CMK (cell line): Measurements from ENCODE around the gene PELI2.
"Not testable (repeated sequence)": the region's sequence is repeated elsewhere in the genome, so short reads cannot be mapped to it uniquely, and the experiment has no call there.

Experiments used
- DNase-seq: peaks from one replicate; pipeline ENCODE4 v3.0.0-alpha.2; 2010; ENCODE audit warnings: low read depth

Gene PELI2

DNA sequence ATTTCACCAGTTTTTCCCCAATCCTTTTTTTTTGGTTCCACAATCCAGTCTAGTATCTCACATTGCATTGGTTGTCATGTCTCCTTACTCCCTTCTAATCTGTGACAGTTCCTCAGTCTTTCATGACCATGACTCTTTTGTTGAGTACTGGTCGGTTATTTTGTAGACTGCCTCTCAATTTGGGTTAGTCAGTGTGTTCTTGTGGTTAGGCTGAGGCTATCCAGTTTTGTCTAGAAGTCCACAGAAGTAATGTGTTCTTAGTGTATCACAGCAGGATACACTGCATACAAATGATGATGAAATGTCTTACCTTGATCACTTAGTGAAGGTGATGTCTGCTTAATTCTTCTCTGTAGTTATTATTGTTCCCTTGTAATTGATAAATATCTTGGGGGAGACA is 24.8 kb downstream of the PELI2 start:
- DNase-seq: no peak

DNA sequence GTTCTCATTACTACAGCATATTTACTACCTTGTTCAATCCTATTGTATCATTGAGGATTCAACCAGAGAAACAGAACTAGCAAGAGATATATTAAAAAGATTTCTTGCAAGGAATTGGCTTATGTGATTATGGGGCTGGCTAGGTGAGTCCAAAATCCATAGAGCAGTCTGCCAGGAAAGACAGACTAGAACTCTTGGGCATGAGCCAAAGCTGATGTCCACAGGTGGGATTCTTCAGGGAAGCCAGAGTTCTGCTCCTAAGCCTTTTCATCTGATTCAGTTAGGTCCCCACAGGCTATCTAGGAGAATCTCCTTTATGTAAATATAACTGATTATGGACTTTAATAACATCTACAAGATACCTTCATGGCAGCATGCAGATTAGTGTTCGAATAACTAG is 26.0 kb downstream of the PELI2 start:
- no peak for DNase-seq

DNA sequence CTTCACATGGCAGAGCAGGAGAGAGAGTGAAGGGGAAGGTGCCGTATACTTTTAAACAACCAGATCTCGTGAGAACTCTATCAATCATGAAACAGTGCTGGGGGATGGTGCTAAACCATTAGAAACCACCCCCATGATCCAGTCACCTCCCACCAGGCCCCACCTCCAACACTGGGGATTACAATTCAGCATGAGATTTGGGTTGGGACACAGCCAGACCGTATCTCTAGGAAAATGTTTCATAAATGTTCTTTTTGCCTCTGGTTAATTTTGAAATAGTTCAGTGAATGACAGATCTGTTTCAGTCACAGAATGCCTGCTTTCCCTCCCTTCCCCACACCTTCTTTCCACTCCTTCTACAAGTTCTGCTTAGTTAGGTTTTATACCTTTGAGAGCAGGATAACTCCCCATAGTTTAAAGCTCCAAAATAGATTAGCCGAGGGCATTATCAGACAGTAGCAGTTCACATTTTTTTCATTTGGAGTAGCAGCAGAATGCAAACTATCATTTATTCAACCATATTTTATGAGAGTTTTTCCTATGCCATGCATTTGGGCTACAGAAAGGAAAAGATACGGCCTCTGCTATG is 27.1 kb downstream of the PELI2 start:
- no peak for DNase-seq

DNA sequence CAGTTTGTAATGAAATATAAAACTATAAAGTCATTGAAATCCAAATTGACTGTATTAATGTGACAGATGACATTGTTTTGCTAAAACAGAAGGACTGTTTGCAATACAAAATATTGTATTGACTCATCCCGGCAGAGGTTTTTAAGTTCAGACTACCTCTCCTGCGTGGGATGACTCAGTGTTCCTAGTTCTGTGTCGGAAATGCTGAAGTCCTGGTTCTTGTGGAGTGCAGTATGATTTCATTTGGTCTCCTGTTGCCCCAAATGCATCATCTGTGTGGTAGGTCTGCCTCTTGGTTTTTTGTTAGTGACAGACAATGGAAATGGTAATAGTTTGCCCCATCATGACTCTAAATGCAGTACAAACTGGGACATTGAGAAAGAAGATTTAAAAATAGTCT is 27.8 kb downstream of the PELI2 start:
- no peak for DNase-seq

DNA sequence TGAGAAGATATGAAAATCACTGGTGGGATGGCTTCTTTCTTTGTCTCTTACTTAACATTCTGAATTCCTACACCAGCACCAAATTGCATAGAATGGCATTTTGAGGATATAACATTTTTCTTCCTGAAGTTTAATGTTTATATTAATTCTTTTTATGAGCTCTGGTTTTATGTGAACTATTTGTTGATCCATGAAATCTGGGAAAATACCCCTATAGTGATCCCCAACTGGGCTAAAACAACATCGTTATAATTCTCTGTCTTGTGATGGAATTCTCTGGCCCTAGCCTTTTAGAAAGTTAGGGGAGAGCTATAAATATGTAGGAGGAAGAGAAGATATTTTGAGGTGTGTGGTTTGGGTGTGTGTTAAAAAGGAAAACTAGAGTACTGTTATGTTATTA is 29.2 kb downstream of the PELI2 start:
- no peak for DNase-seq

DNA sequence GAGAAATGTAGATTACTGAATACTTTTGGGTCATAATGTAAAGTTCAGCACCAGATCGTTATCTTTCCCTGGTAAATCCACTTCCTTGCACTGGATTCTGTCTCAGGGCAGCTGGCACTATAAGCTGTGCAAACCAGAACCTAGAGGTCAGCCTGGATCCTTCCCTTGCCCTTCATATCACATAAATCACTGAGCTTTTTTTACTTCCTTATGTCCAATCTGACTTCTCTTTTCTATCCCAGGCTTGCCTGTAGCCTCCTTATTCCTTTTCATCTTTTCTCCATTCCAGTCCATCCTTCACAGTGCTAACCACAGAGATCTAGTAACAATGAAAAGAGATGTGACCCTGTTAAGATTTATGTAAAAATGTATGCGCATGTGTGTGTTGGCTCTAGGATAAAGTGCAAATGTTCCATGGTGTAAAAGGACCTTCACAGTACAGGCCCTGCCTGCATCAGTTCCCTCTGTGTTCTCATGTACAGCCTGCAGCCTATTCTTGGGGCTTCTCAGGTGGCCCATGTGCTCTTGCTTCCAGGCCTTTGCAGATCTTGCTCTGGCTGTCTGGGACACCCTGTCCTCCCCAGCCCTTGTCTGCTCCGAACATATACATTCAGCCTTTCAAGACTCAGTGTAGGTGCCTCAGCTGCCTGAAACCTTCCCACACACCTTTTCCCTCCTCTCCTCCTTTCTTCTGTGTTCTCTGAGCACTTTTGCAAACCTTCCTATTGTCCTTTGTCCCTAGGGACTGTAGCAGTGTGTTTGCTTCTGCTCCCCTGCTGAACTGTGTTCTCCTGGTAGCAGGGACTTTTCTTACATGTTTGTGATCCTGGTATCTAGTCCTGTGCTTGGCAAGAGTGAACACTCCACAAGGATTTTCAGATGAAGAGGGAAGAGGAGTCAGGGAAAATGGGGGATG is 30.0 kb downstream of the PELI2 start:
- DNase-seq: no peak

DNA sequence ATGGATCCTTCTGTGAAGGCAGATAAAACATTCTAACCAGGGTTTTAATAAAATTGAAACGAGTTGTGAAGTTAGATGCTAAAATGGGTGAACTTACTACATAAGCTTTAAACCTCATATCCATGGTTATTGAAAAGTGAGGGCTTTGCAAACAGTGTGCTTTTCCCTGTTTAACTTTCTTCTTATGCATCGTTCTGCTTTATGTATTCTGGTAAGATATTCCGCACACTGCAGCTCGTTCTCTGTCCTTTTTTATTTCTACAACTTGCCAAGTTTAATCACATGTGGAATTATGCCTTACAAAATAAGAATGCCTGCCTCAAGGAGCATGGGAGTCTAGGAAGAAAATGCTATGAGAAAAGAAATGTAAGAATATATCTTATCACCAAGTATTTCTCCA is 30.9 kb downstream of the PELI2 start:
- no peak for DNase-seq

DNA sequence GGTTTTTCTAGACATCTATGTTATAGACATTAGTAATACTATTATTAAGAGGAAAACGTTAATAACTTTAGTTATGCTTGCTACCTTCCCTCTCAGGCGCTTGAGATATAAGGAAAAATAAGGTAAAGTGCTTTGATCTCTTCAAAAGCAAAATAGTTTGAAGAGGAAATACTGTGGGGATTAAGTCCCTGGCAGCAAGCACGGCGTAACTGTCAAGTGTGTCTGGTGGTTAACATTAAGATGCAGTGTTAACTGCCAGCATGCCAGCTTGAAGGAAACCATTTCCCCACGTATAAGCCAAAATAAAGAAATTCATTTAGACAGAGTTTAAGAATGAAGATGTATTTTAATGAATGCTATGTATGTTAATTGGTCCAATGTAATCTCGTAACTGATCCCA is 31.8 kb downstream of the PELI2 start:
- DNase-seq: no peak

DNA sequence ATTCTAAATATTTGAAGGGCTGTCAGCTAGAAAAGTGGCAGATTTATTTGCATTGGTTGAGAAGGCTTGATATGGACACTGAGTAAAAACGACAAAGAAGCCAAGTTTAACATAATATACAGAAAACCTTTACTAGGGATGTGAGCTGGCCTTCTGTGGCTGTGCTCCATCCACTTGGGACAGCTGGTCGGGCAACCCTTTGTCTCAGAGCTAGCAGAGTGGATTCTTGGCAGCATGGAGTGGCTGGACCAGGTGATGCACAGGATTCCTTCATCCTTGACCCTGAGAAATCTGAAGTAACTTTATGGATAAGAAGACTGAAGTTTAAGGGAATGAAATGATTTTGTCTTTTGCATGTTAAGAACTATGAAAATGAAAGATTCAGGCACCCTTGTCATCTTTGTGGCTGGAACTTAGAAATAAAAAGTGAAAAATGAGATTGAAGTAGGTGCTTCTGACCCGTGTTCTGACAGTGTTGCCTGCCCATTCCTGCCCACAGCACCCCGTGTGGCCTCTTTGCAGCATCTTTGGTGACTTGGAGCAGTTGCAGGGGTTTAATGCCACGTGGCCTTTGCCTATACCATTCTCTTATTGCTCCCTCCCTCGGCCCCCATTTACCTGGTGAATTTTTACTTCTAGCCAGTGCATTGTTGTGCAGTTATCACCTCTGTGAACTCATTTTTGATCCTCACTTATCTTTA is 32.6 kb downstream of the PELI2 start:
- no peak for DNase-seq

DNA sequence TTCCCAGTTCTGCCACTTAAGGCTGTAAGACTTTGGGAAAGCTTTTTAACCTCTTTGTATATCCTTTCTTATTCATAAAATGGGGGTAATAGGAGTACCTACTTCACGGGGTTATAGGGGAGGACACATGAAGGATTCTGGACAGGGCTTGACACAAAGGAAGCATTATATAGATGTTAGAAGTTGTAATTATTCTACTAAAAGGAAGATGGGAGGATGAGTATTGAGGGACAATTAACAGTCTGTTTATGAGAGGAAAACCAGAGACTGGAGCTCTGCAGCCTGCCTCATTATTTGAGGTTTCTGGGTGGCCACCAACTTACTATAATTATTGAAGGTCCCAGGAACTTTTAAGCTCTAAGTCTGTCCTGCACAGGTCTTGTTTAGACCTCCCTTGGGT is 34.0 kb downstream of the PELI2 start:
- no peak for DNase-seq

DNA sequence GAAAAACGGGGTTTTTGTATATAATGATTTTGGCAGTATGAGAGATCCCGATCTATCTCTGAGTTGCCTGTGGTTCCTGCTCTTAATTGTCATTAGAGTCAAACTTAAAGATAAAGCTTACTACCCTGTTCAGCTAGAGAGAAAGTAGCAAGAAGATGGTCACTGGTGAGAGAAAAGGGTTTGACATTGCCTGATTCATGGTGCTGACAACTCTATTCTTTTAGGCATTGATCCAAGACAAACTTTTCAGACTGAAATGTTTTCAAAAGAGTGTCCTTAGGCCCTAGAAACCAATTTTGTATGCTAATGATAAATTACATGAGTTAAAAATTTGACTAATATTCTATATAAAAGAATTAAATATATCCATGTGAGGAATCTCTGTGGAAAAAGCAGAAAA is 35.1 kb downstream of the PELI2 start:
- no peak for DNase-seq

DNA sequence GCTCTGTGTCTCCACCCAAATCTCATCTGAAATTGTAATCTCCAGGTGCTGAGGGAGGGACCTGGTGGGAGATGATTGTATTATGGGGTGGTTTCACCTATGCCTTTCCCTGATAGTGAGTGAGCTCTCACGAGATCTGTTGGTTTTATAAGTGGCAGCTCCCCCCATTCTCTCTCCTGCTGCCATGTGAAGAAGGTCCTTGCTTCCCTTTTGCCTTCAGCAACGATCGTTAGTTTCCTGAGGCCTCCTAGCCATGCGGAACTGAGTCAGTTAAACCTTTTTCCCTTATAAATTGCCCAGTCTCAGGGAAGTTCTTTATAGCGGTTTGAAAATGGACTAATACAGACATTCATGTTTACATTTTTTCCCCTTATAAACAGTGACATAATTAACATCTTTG is 36.1 kb downstream of the PELI2 start:
- no peak for DNase-seq

DNA sequence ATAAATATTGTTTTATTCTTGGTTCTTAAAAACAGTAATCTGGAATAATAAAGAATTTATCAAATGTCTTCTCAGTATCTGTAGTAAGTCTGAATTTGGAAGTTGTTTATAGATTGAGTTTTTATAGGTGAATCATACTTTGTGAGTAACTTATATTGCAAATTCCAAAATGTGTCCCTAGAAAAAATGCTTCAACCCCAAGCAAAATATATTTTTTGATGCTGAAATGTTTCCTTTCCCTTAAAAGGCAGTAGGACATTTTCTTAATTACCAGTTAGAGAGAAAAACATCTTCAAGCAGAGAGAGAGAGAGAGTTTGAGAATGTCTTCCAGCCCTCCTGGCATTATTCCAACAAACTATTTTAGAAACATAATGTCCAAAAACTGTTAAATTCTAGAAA is 37.9 kb downstream of the PELI2 start:
- no peak for DNase-seq

DNA sequence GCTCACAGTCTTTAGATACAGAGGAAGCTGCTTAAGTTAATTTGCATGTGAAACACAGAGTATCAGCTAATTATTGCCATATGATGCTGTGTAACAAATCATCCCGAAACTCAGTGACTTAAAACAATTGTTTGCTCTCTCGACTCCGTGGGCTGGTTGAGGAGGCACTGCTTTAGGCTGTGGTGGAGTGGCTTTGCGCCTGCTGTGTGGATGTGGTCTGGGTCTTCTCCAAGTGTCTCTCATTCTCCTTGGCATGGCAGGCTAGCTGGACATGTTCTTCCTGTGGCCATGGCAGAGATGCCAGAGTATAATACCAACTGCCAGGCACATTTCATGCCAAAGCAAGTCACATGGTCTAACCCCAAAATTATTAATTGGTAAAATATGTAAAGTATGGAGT is 40.9 kb downstream of the PELI2 start:
- DNase-seq: no peak

DNA sequence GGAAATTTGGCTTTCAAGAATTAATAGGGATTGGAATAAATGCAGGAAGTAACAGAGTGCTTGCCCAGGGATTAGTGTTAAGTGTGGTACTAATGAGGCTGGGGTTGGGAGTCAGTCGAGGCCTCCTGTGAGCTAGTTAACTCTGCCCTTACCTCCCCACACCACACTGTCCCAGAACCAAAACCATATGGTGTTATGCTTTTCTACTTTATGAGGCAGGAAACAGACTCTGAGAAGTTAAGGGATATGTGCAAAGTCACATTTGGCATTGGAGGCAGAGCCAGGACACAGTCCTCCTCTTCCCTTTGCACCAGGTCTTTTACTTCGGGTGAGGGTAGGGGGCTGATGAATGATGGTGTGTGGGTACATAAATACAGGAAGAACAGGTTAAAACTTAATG is 41.9 kb downstream of the PELI2 start:
- no peak for DNase-seq

DNA sequence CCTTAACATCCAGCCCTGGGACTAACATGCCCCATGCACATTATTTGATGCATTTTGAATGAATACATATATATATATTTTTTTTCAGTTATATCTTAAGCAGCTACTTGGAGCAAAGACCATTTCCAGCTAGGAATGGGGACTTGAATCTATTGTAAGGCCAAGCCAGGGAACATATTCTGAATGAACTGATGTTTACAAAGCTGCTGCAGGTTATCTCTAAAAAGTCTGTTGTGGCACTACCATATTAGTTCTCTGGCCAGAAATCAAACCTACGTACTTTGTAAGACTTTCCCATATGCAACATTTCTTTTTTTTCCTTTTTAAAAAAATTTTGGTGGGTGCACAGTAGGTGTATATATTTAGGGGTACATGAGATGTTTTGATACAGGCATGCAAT is 43.4 kb downstream of the PELI2 start:
- no peak for DNase-seq

DNA sequence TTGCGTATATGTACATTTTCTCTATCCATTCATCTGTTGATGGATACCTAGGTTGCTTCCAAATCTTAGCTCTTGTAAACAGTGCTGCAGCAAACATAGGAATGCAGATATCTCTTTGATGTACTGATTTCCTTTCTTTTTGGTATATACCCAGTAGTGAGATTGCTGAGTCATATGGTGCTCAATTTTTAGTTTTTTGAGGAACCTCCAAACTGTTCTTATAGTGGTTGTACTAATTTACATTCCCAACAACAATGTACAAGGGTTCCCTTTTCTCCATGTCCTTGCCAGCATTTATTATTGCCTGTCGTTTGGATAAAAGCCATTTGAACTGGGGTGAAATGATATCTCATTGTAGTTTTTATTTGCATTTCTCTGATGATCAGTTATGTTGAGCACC is 44.3 kb downstream of the PELI2 start:
- DNase-seq: no peak

DNA sequence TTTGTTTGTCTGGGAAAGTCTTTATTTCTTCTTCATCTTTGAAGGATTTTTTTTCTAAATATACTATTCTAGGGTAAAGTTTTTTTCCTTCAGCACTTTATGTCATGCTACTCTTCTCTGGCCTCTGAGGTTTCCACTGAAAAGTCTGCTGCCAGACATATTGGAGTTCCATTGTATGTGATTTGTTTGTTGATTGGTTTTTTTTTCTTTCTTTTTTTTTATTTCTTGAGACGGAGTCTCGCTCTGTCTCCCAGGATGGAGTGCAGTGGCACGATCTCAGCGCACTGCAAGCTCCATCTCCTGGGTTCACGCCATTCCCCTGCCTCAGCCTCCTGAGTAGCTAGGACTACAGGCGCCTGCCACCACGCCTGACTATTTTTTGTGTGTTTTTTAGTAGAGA is 48.4 kb downstream of the PELI2 start:
- not testable (repeated sequence) for DNase-seq

DNA sequence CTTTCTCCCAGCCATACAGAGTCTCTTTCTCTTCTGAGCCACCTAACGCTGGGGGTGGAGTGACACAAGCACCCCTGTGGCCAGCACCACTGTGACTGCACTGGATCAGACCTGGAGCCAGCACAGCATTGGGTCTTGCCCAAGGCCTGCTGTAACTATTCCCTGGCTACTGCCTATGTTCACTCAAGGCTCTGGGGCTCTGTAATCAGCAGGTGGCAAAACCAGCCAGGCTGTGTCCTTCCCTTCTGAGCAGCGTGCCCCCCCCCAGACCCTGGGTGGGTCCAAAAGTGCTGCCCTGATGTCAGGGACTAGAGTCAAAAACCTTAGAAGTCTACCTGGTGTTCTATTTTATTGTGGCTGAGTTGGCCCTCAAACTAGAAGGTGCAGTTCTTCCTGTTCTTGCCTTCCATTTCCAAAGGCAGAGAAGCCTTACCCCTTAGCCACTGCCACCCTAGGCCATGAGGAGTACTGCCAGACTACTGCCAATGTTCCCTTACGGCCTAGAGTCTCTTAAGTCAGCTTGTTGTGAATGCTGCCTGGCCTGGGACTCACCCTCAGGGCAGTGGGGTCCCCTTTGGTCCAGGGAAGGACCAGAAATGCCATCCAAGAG is 49.9 kb downstream of the PELI2 start:
- DNase-seq: no peak

DNA sequence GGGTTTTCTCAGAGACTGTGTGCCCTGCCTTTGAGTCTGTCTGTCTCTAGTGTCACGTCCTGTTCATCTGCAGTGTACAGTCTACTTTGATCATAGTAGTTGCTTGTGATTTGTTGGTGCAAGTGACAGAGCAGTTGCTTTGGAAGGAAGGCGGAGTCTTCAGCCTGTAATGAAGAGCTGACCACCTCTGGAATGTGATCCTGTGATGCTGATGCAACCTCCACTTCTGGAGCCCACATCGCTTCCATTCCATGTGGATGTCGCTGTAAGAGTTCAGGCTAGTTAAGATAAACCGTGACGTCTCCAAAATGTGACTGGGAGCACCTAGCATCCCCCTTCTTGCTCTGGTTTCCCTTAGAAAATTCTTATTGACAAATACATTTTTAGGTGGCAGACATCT is 51.8 kb downstream of the PELI2 start:
- no peak for DNase-seq

DNA sequence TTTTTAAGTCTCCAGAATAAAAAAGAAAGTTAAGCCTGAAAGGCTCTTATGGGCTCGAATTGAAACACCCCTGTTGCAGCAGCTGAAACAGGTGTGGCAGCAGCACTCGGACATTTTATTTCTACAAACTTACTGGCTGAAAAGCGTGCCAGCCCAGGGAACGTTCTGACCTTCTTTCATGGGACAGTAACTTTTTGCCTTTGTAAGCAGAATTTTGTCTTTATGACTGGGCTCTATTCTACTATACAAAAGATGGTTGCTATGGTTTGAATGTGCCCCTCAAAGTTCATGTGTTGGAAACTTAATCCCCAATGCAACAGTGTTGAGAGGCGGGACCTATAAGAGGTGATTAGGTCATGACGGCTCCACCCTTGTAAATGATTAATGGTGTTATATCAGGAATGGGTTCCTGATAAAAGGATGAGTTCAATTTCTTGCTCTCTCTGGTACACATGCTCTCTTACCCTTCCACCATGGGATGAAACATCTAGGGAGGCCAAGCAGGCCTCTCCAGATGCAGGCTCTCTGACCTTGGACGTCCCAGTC is 52.7 kb downstream of the PELI2 start:
- DNase-seq: no peak

DNA sequence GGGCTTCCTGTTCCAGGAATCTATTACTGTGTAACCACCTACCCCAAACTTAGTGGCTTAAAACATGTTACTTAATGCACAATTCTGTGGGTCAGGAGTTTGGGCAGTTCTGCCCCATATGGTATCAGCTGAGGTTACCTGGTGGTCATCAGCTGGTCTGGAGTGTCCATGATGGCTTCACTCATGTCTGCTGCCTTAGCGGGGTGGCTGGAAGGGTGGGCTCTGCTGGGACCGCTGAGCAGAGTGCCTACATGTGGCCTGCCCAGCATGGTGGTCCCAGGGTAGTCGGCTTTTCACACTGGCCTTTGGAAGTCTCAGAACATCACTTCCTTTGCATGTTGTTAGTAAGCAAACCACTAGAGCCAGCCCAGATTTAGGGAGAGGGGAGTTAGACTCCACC is 53.9 kb downstream of the PELI2 start:
- DNase-seq: no peak

DNA sequence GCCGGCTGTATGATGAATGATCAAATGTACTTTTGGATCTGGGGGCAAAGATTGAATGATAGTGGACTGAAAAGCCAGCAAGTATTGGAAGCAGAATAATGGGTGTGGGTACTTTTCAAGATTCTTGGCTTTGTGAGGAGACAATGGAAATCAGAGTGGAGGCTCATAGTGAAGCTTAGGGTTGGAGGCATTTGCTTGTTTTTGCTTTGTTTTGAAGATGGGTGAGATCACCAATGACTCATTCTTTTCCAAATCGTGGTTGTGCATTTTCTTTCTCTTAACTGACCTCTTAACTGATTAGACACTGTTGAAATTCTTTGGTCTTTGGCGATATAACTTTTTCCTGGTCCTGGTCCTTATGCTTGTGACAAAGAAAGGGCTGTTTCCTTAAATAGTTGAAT is 54.4 kb downstream of the PELI2 start:
- DNase-seq: no peak
